Measurements from ENCODE around the gene CCDC69.
A peak's percentile ranks its signal among the peaks of the same experiment; 100 is the strongest.

The CCDC69 gene

DNA sequence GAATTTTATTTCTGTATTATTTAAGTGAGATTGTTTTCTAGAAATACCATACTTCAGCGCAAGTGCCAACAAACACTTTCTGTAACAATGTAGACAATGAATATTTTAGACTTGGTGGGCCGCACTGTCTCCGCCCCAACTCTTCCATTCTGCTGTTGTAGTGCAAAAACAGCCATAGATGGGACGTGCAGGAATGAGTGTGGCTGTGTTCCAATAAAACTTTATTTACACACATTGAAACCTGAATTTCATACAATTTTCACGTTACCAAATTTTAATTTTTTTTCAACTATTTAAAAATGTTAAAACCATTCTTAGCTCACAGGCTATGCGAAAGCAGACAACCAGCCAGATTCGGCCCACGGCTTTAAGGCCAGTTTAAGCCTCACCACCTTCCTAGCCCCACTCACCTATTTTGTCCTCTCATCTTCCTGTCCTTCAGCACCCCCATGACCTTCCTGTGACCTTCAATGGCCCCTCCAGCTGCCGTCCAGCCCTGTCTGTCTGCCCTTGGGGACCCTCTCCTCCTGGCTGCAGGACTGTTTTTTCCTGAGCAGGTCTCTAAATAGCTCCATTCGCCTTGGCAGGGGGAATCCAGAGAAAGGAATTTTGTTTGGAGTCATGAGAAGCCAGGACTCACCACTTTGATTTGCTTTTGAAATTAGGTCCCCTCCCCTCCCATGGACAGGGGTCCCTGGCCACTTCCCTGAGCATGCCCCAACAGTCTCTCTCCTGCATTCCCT lies 55.1 kb downstream of the CCDC69 start:
- no peak for DNase-seq (ENCODE audit: low read depth in 3 of 3, low spot score in 1 of 3)

DNA sequence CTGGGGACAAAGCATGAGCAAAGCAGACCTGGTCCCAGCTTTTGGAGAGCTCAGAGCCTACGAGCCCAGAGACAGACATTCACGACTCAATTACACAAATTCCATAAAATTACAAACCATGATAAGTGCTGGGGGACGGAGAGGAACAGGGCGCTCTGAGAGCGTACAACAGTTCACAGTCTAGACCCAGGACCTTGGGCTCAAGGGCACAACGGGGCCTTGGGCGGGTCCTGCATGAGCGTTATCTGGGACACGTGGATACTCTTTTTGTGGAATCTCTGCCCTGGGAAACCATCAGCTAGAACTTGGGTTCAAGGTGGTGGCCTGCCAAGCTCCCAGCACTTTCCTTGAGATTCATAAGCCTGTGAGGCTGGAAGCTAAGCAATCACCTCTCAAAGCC lies 56.9 kb downstream of the CCDC69 start:
- DNase-seq (ENCODE audit: low read depth in 3 of 3, low spot score in 1 of 3) = no peak

DNA sequence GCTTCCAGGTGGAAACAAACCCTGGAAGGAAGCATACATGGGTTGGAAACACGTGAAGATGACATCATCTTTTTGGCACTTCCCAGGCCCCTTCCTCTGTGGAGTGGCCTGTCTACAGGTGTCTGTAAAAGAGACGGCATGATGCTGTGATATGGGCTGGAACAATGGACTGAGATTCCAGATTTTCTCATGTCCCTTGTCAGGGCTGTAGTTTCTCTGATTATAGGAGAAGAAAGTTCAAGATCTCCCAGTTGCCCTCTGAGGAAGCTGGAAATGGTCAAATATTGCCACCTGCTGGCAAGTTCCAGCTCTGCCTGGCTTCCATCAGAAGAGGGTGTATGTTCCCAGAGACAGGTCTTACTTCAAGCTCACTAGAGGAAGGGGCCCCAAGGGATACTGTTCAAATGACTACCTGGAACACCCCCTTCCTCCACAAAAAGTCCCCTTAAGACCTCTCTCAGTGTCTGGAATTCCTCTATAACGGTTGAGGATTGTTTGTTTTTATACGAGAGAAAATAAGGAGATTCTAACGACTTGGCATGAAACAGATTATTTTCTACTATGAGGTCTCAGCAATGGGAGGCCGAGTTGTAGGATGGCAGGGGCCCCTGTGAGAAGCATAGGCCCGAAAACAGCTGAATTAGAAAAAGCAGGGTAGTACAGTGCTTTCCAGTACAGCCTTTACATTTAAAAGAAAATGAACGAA lies 59.1 kb downstream of the CCDC69 start:
- peak; percentile 57 to 73 (median 63) for DNase-seq (ENCODE audit: low read depth in 3 of 3, low spot score in 1 of 3)

DNA sequence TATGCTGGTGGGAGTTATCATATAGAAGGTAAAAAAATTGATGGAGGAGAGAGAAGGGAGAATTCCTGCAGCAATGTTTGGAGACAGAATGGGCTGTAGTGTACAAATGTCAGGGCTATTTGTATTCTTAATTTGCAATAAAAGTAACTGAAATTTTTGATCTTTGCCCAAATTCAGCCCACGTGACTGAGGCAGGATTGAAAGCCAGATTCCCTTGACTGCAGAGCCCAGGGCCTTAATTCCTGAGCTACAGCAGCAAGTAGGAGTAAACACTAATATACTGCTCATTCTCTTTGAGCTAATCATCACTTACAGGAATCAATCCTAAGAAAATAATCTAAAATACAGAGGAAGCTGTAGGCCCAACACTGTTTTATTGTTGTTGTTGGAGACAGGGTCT lies 61.1 kb downstream of the CCDC69 start:
- DNase-seq (ENCODE audit: low read depth in 3 of 3, low spot score in 1 of 3) = no peak

DNA sequence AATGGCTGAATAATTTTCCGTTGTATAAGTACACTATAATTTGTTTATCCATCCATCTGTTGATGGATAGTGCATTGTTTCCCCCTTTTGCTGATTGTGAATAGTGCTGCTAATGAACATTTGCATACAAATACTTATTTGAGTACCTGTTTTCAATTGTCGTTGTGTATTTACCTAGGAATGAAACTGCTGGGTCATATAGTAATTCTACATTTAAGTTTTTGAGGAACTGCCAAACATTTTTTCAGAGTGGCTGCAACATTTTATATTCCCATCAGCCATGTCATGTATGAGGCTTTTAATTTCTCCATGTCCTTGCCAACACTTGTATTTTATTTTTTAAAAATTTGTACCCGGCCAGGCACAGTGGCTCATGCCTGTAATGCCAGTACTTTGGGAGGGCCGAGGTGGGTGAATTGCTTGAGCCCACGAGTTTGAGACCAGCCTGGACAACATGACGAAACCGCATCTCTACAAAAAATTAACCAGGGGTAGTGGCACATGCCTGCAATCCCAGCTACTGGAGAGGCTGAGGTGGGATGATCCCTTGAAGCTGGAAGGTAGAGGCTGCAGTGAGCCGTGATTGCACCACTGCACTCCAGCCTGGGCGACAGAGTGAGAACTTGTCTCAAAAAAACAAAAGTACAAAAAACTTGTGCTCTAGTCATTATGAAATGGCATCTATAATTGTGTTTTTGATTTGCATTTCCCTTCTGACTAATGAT lies 64.1 kb downstream of the CCDC69 start:
- no peak for DNase-seq (ENCODE audit: low read depth in 3 of 3, low spot score in 1 of 3)

DNA sequence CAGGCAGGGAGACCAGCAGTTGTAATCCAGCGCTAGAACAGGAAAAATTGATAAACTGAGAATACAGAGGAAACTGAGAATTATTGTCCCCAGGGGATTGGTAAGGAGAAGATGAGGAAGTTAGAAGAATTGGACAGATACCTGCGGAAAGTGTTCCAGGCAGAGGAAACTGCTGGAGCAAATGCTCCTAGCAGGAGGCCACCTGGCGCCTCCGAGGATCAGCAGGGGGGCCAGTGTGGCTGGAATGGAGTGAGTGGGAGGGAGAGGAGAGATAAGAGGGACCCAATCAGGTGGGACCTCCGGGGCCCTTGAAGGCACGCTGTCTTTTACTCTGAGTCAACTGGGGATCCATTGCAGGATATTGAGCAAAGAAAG lies 65.6 kb downstream of the CCDC69 start:
- DNase-seq (ENCODE audit: low read depth in 3 of 3, low spot score in 1 of 3) = no peak

DNA sequence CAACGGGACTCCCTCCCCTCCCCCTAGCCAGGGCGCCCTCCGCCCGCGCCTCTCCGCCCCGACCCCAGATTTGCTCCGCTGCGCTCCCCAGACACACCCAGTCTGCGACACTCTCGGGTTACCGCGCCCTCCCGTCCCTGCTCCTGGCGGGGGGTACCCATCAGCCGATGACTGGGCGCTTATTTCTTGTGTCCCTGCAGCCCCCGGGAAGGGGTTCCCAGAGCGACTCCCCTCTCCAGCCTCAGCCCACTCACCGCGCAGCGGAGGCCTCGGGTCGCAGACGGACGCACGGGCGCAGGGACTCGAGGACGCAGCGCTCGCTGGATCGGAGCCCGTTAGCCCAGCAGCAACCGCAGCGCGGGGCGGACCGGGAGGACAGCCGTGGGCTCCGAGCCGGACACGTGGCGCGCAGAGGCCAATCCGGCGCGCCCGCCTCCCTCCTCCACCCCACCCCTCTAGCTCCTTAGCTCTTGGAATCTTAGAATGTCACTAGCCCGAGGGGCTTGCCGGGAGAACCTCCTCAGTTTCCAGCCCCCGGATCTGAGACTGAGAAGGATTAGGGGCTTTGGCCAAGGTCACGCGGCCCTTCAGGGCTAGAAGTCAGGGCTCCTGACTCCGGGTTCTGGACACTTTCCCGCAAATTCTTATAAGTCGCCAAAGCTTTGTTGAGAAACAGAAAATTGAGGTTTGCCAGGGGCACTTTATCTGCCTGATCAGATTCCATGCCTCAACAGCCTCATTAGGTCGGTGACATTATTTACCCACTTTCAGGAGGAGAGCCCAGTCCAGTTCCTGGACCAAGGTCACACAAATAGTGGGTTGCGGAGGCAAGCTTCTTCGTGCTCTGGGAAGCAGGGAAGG lies 66.2 kb downstream of the CCDC69 start, which contains the start of gene ANXA6:
Gene ANXA6 (minus strand): TSS at position 354 of the 861 bp plus-strand sequence. CDS start 9,878 bp downstream, outside the sequence.
- DNase-seq (ENCODE audit: low read depth in 3 of 3, low spot score in 1 of 3) = peak in 2 of 3 donors; percentile 33 to 53

DNA sequence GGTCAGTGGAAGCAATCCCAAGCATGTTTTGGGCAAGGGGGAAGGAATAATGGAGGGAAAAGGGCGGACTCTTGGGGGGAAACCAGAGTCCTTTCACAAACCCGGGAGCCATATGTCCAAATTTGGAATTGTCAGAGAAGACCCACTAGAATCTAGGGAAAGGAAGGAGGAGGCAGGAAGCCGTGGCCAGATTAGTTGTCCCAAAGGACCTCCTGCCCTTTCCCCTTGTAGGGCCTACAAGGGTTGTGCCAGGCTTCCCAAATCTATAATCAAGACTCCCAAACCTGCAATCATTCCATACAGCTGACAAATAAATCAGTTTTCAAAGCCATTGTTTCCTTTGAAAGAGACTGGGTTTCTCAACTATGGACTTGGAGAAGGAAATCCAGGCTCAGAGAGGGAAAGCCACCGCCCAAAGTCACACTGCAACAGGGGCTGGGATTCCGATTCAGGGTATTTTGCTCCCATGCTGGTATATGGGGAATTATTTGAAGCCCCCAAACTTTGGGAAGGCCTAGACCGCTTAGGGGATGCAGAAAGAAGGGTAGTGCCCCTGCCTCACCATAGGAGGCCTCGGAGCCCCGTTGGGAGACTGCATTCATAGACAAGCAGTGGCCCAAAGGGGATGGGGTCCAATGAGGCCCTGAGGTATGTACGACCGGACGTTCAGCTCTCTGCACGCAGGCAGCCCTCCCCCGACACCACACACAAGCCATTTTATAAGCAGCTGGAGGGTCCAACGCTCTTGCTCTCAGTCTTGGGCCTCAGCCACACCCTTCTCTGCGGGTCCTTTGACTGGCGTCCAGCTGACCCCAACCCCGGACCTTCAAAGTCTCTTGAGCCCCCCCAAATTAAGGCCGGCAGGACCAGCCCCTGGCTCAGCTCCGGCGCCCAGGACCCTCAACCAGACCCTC lies 67.1 kb downstream of the CCDC69 start:
- DNase-seq (ENCODE audit: low read depth in 3 of 3, low spot score in 1 of 3) = no peak

DNA sequence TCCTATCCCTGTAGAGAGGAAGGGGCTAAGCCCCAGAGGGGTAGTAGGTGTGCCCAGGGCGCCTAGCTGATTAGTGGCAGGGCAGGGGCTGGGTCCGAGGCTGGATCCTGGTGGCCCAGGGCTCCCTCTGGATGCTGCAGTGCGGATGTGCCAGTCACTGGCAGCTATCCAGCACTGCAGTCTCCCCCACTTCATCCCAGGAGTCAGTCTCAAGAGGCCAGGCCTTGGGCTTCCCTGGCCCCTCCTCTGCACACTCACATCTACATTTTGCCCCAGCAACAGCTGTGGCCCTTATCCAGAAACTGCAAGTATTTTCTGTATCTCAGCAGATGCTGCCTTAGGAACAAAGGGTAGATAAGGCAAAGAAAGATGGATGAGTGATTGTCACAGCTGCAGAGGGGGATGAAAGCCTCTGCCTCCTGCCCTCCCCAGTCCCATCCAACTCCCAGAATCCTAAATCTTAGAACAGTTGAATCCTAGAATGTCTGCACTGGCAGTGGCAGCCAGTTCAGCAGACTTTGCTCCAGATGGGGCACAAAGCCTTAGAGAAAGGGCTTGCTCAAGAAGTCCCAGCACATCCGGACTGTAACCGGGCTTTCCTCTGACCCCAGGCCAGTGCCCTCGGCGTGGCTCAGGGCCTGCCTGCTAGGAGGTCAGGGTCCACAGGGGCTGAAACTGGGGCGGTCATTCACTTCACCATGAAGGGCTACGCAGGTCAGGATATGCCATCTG lies 68.0 kb downstream of the CCDC69 start:
- no peak for DNase-seq (ENCODE audit: low read depth in 3 of 3, low spot score in 1 of 3)

DNA sequence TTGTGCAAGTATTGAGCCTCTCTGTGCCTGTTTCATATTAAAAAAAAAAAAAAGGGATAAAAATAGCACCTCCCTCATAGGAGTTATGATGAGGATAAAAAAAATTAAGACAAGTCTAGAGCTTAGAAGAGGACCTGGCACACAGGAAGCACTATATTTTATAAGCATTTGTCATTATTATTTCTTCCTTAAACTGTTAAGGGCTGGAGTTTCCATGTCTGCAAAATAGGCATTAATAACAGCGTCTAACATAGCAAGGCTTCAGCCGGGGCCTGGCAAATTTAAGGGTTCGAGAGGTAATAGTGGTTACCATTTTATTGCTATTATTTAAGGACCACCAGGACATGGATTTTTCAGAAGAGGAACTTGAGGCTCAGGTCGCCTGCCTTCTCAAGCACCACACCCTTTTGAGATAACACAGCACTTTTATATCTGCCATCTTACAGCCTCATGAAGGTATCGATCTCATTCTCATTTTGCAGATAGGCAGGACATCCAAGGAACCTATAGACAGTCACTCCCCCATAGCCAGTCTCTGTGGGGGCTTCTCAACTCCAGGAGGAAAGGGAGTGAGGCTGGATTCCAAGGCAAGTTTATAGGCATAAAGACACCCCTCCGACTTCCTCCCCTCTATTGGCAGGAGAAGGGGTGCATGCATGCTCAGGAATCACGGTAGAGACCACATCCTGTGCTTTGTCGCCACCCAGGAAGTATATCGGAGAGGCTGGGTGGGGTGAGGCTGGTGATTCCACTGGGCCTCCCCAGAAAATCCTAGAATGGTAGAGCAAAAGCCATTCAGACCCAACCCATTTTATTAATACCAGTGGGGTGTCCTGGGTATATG lies 68.7 kb downstream of the CCDC69 start:
- peak in 1 of 3 donors; percentile 23 for DNase-seq (ENCODE audit: low read depth in 3 of 3, low spot score in 1 of 3)

DNA sequence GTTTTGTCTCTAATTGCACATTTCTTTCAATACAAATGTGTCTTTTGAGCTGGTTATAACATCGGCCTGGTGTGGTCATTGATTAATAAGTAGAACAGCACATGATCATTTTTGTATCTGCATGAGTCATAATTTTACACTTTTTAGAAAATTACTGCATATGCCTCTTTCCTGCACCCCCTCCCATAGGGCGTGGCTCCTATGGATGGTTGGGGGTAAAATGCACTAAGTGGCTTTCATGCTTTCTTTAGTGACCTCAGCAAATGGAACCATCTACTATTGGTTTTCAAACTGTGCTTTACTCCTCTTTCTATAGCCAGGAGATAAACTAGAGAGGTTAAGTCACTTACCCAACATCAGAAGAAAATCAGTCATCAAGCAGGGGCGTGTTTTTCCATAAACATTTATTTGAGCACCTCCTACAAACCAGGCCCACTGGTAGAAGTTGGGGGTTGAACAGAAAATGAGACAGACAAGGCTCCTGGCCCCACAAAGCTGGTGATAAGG lies 70.1 kb downstream of the CCDC69 start:
- no peak for DNase-seq (ENCODE audit: low read depth in 3 of 3, low spot score in 1 of 3)

DNA sequence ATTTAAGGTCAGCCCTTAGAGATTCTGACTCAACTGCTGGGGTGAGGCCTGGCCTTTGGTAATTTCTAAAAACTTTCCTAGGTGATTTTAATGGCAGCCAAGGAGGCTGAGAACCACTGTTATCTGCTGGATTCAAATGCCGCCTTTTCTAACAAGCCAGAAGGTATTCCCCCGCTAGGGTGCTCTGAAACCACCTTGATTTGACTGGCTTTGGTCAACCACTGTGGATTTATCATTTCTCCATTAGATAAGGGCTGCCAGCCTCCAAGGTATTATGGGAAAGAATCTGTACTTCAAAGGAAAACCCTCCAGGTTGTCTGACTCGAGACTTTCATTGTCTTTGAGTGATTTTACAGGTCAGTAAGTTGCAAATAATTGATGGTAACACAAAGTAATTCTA lies 70.6 kb downstream of the CCDC69 start:
- DNase-seq (ENCODE audit: low read depth in 3 of 3, low spot score in 1 of 3) = no peak

DNA sequence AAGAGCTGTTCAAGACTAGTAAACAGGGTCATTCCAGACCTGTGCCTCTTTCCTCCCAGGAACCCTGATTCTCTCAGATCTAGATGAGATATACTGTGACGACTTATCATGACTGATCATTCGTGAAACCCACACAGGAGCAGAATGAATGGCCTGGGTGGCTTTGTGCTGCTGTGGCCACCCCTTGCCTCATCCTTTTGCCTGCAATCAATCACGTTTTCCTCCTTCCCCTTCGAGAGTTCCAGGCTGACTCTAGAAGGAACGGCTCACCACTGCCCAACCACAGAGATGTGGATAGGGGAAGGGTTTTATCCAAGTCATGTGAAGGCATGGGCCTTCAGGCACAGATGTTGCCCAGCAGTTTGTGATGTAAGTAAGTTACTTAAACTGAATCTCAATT lies 72.1 kb downstream of the CCDC69 start:
- DNase-seq (ENCODE audit: low read depth in 3 of 3, low spot score in 1 of 3) = no peak

DNA sequence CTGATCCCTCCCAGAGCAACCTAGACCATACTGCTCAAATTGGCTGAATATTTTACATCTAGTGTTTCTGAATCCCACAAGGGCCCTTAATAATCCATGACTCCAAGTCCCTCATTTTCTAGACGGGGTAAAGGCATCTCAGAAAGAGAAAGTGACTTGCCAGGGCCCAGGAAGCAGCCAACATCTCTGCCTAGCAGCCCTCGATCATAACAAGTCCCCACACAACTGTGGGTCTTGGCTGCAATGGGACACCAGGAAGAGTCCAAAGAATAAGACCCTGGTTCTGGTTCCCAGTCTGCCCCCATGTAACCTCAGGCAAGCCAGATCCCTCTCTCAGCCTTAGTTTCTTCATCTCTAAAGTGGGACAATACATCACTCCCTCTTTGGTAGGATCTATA lies 72.6 kb downstream of the CCDC69 start:
- DNase-seq (ENCODE audit: low read depth in 3 of 3, low spot score in 1 of 3) = no peak

DNA sequence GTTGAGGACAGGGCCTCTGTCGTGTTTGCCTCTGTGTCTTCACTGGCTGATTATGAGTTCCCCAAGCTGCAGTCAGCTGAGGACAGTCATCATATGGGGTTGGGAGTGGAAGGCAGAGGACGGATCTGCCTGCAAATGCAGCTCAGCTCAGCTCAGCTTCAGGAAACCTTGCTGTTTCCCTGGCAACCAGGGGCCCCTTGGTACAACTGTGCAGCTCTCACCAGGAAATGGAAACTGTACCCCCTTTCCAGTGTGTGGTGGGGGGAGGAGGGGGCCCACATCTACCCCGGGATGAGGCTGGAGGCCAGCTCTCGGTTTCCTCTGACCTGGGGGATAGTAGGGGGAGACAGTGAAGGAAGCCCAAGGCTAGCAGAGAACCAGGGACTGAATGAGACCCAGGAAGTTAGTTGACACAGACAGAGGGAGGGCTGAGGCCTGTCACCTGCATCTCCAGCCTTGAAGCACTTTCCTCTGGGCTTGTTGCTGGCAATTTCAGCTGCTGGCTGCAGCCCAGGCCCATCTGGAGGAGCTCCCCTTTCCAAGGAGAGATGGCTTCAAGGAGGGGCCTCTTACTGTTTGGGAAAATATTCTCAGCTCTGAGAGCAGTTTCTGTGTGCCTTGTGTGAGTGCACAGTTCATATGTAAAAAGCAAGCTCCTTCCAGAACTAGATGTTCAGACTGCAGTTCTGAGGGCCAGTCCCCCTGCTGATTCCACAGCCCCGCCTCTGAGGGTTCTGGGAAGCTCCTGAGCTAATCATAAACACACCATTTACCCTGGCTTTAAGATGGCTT lies 73.2 kb downstream of the CCDC69 start:
- peak in 2 of 3 donors; percentile 44 to 51 for DNase-seq (ENCODE audit: low read depth in 3 of 3, low spot score in 1 of 3)

DNA sequence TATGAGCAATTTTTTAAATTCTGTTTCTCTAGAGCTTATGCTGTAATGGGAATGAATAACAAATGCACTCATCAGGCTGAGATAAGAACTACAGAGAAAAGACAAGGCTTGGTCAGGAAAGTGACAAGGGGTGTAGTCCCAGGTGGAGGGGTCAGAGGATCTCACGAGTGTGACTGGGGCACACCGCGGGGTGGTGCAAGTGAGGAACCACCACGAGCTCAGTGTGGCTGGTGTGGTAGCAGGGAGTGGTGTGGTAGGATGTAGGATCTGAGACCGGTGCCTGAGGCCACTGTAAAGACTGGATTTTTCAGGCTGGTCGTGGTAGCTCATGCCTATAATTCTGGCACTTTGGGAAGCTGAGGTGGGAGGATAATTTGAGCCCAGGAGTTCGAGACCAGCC lies 75.3 kb downstream of the CCDC69 start:
- DNase-seq (ENCODE audit: low read depth in 3 of 3, low spot score in 1 of 3) = no peak

DNA sequence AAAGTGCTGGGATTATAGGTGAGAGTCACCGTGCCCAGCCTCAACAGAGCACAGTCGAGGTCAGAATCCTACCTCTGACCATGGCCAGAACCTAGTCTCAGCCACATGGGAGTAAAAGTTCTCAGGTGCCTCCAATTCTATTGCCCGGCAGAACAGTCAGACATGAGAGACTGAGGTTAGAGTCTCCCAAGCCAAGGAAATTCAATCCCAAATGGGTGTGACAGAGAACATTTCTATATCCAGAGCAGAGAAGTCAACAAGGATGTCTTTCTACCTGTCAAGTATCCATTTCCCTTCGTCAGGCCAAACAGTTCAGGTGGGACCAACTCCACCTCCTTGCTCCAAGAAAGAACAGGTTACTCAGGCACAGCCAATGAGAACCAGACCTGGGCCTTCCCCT lies 76.9 kb downstream of the CCDC69 start:
- no peak for DNase-seq (ENCODE audit: low read depth in 3 of 3, low spot score in 1 of 3)
